NT2/D1 (cell line): ENCODE data around the gene RETREG1.

ENCODE experiments used
- SUZ12 ChIP-seq: IDR thresholded peaks from 2 replicates; pipeline ENCODE4 v1.6.1; 2011; ENCODE audit not compliant: insufficient read length, insufficient read depth; ENCODE audit errors: extremely low read depth
- YY1 ChIP-seq: IDR thresholded peaks from 2 replicates; pipeline ENCODE4 v1.6.1; 2011; ENCODE audit not compliant: insufficient read length, insufficient read depth
- ZNF274 ChIP-seq: IDR thresholded peaks from 2 replicates; pipeline ENCODE4 v1.6.1; 2011; ENCODE audit warnings: mild to moderate bottlenecking, low read depth, low read length

DNA sequence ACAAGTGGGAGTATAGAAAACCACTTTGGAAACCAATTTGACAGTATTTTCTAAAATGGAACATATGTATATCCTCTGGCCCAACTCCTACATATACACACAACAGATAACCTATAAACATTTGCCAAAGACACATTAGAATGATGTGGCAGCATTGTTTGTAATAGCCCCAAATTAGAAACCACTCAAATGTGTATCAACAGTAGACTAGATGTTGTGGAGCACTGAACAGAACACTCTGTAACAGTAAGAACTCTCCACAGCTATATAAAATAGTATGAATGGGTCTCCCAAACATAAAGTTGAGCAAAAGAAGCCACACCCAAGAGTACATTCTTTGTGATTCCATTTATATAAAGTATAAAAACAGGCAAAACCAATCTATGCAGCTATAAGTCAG lies 157.3 kb downstream of the RETREG1 start:
- TF ChIP-seq ZNF274 (no peak), YY1 (no peak), SUZ12 (no peak)
